ENCODE measurements around the gene PDIA3. TPM values are rescaled to one million over a fixed set of nuclear protein-coding genes. Genes with fewer than 3 reads are reported as not detected.

PDIA3 gene
- total and polyA plus RNA-seq, 2 donors (not counting 3 experiments of a cell fraction or from before 2014, with no cell fraction given): 140 to 857 TPM

- Histone ChIP-seq H3K9ac (replicated peaks; ENCODE audit: extremely low read depth, insufficient read depth, low read length) (no peak overlapping the region), H3K4me2 (ENCODE audit: insufficient read depth, low read length) (no peak overlapping the region), H3K4me1 (ENCODE audit: control insufficient read depth, extremely low read depth, insufficient read depth, low read length) (peaks cover 19% of the 10 kb centered on the region), H3K4me3 (replicated peaks in 1 of 3; ENCODE audit: insufficient read depth in 1 of 3, low read depth in 1 of 3, low read length in 3 of 3) (no peak overlapping the region), H3K36me3 (ENCODE audit: control insufficient read depth in 2 of 2, extremely low read depth in 1 of 2, insufficient read depth in 2 of 2, low read length in 2 of 2) (peaks cover 6 to 8% of the 10 kb centered on the region in 2 experiments), H3K9me1 (replicated peaks; ENCODE audit: control insufficient read depth, extremely low read depth, insufficient read depth, low read length) (no peaks in the 10 kb centered on the region), H3K27ac (ENCODE audit: insufficient read depth, low read depth, low read length) (no peak overlapping the region), H3K79me2 (ENCODE audit: control insufficient read depth, insufficient read depth, low read length) (peaks cover 22% of the 10 kb centered on the region), H3K9me3 (replicated peaks; ENCODE audit: control insufficient read depth, insufficient read depth, low read length) (no peaks in the 10 kb centered on the region), H2AFZ (ENCODE audit: low read depth, low read length) (no peak overlapping the region), H3K27me3 (ENCODE audit: control insufficient read depth in 2 of 2, insufficient read depth in 2 of 2, low read length in 2 of 2) (no peaks in the 10 kb centered on the region), H4K20me1 (replicated peaks; ENCODE audit: control insufficient read depth, extremely low read depth, insufficient read depth, low read length) (no peaks in the 10 kb centered on the region)
- no peak for DNase-seq (ENCODE audit: low read depth, low spot score)
- dilution Hi-C loops (cut with MboI; ENCODE audit: extremely low pct_ligation_motif_present, low sequenced_read_pairs): no loop called here
- ChIA-PET CTCF (interaction anchor here (2.6 kb wide), 1 partner anchor 12 kb away, joined by 24 read pairs; the partner anchor contains the start of gene ELL3), POLR2A (no interaction called here)
- no TSS peak for BruUV-seq (replicated peaks)
- TF ChIP-seq, protein P1, sequence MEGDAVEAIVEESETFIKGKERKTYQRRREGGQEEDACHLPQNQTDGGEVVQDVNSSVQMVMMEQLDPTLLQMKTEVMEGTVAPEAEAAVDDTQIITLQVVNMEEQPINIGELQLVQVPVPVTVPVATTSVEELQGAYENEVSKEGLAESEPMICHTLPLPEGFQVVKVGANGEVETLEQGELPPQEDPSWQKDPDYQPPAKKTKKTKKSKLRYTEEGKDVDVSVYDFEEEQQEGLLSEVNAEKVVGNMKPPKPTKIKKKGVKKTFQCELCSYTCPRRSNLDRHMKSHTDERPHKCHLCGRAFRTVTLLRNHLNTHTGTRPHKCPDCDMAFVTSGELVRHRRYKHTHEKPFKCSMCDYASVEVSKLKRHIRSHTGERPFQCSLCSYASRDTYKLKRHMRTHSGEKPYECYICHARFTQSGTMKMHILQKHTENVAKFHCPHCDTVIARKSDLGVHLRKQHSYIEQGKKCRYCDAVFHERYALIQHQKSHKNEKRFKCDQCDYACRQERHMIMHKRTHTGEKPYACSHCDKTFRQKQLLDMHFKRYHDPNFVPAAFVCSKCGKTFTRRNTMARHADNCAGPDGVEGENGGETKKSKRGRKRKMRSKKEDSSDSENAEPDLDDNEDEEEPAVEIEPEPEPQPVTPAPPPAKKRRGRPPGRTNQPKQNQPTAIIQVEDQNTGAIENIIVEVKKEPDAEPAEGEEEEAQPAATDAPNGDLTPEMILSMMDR (IDR thresholded peaks at IDR 0.05; ENCODE audit: extremely low read depth in 1 of 2, insufficient read depth in 1 of 2, low read depth in 1 of 2, low read length in 2 of 2): no peak
- no peak for TF ChIP-seq FOS (IDR thresholded peaks at IDR 0.05; ENCODE audit: borderline replicate concordance, insufficient read depth, low read length)
- no peak for TF ChIP-seq POLR2AphosphoS5 (IDR thresholded peaks at IDR 0.05; ENCODE audit: insufficient read depth, low read depth, low read length)
- intact Hi-C loops (cut with micrococcal nuclease): no loop called here
- no peak for FAIRE-seq
Observed at GRCh38 chr15:43789409-43789808, 43.2 kb downstream of the PDIA3 start.
